HepG2 (cell line): ENCODE results near the gene BCL2L13. TPM values are rescaled to one million over a fixed set of nuclear protein-coding genes. Genes with fewer than 3 reads are reported as not detected.

Source experiments
- ATF2 ChIP-seq: sonication (generic); formaldehyde crosslinking; IDR thresholded peaks from 2 replicates; pipeline ENCODE4 v1.4.0; 2020; ENCODE audit warnings: missing genetic modification reagents
- DMTF1 ChIP-seq: sonication (generic); formaldehyde crosslinking; IDR thresholded peaks from 2 replicates; pipeline ENCODE4 v1.4.0; 2020; ENCODE audit warnings: mild to moderate bottlenecking, missing genetic modification reagents
- EEA1 ChIP-seq: sonication (generic); formaldehyde crosslinking; IDR thresholded peaks from 2 replicates; pipeline ENCODE4 v1.5.1; 2020; ENCODE audit warnings: mild to moderate bottlenecking, missing genetic modification reagents, borderline replicate concordance
- FOXP1 ChIP-seq, 2 experiments: fragments of 450-650 bp in 1 of 2; IDR thresholded peaks; 2 replicates each; pipeline ENCODE4 v1.6.1; 2017 to 2018; ENCODE audit warnings: antibody characterized with exemption in 1 of 2
- KAT8 ChIP-seq: IDR thresholded peaks from 2 replicates; pipeline ENCODE4 v1.6.1; 2016; ENCODE audit warnings: missing genetic modification reagents, missing compliant biosample characterization
- KDM6A ChIP-seq: IDR thresholded peaks from 2 replicates; pipeline ENCODE4 v1.6.1; 2016; ENCODE audit warnings: low read depth
- MXD1 ChIP-seq: sonication (generic); formaldehyde crosslinking; IDR thresholded peaks from 2 replicates; pipeline ENCODE4 v1.4.0; 2020; ENCODE audit warnings: mild to moderate bottlenecking, missing genetic modification reagents
- NR2C2 ChIP-seq: sonication (generic); formaldehyde crosslinking; IDR thresholded peaks from 2 replicates; pipeline ENCODE4 v1.4.0; 2020; ENCODE audit warnings: missing genetic modification reagents, mild to moderate bottlenecking, moderate library complexity, borderline replicate concordance
- PHB2 ChIP-seq: fragments of 450-650 bp; IDR thresholded peaks from 2 replicates; pipeline ENCODE4 v1.6.1; 2018; ENCODE audit not compliant: partially characterized antibody
- SKI ChIP-seq: fragments of 450-650 bp; IDR thresholded peaks from one replicate; pipeline ENCODE4 v1.6.1; 2018; ENCODE audit warnings: mild to moderate bottlenecking; ENCODE audit not compliant: partially characterized antibody
- SOX13 ChIP-seq, 3 experiments: fragments of 450-650 bp in 1 of 3; sonication (generic) in 1 of 3; formaldehyde crosslinking in 1 of 3; IDR thresholded peaks in 2 of 3; conservative IDR thresholded peaks in 1 of 3; 2 replicates each; pipeline versions ENCODE4 v1.5.0 to v1.6.1; 2016 to 2020; ENCODE audit warnings: antibody characterized with exemption in 1 of 3, mild to moderate bottlenecking in 1 of 3, missing compliant biosample characterization in 1 of 3, missing genetic modification reagents in 1 of 3, moderate library complexity in 1 of 3
- SOX6 ChIP-seq, 2 experiments: fragments of 450-650 bp in 1 of 2; sonication (generic) in 1 of 2; formaldehyde crosslinking in 1 of 2; IDR thresholded peaks; 2 replicates each; pipeline versions ENCODE4 v1.4.0 to v1.6.1; 2017 to 2020; ENCODE audit warnings: antibody characterized with exemption in 1 of 2, mild to moderate bottlenecking in 1 of 2, missing genetic modification reagents in 1 of 2
- TRAFD1 ChIP-seq: sonication (generic); formaldehyde crosslinking; IDR thresholded peaks from 2 replicates; pipeline ENCODE4 v1.5.1; 2020; ENCODE audit warnings: missing genetic modification reagents, mild to moderate bottlenecking, borderline replicate concordance
- ZBTB14 ChIP-seq: sonication (generic); formaldehyde crosslinking; IDR thresholded peaks from 2 replicates; pipeline ENCODE4 v1.4.0; 2020; ENCODE audit warnings: missing genetic modification reagents
- ZKSCAN8 ChIP-seq: IDR thresholded peaks from 2 replicates; pipeline ENCODE4 v1.6.1; 2016; ENCODE audit warnings: borderline replicate concordance, missing genetic modification reagents, missing compliant biosample characterization
- ZNF101 ChIP-seq: sonication (generic); formaldehyde crosslinking; IDR thresholded peaks from 2 replicates; pipeline ENCODE4 v1.4.0; 2020; ENCODE audit warnings: mild to moderate bottlenecking, low read depth, missing genetic modification reagents, borderline replicate concordance
- ZNF232 ChIP-seq: sonication (generic); formaldehyde crosslinking; IDR thresholded peaks from 2 replicates; pipeline ENCODE4 v1.4.0; 2020; ENCODE audit warnings: missing genetic modification reagents, borderline replicate concordance
- ZNF234 ChIP-seq: sonication (generic); formaldehyde crosslinking; conservative IDR thresholded peaks from 2 replicates; pipeline ENCODE4 v1.5.1; 2020; ENCODE audit warnings: mild to moderate bottlenecking, missing genetic modification reagents
- ZNF790 ChIP-seq: sonication (generic); formaldehyde crosslinking; IDR thresholded peaks from 2 replicates; pipeline ENCODE4 v1.8.0; 2022; ENCODE audit warnings: missing genetic modification reagents, mild to moderate bottlenecking, borderline replicate concordance
- ZNF839 ChIP-seq: sonication (generic); formaldehyde crosslinking; IDR thresholded peaks from 2 replicates; pipeline ENCODE4 v1.4.0; 2020; ENCODE audit warnings: missing genetic modification reagents, mild to moderate bottlenecking, borderline replicate concordance
- ZSCAN5A ChIP-seq: sonication (generic); formaldehyde crosslinking; IDR thresholded peaks from 2 replicates; pipeline ENCODE4 v1.8.0; 2022; ENCODE audit warnings: mild to moderate bottlenecking, missing genetic modification reagents, borderline replicate concordance
- polyA plus RNA-seq, 8 experiments: library from polyadenylated mRNA; depleted of rRNA in 3 of 8; stranded (reverse) in 7 of 8; unstranded in 1 of 8; fragments of >200 nt; fragmentation: Illumina TruSeq in 4 of 8; extraction: Trizol in 4 of 8; gene quantifications; 2 replicates each; pipeline versions ENCODE4 v1.2.1 to v1.2.3, GENCODE V29; 2011 to 2016; ENCODE audit warnings: low read depth in 4 of 8, missing spikeins in 1 of 8, mixed read lengths in 1 of 8; ENCODE audit not compliant: insufficient read depth in 1 of 8
- total RNA-seq, 5 experiments: library from RNA; depleted of rRNA; stranded (reverse); fragments of >200 nt; fragmentation: Illumina TruSeq; extraction: Trizol; gene quantifications; 2 replicates each; pipeline ENCODE4 v1.2.3, GENCODE V29; 2016; ENCODE audit warnings: low read depth in 1 of 5

Gene BCL2L13
- total and polyA plus RNA-seq, 2 of the 13 experiments (the other 11 are each of a cell fraction or from before 2014, with no cell fraction given), result 13.5 to 14.6 TPM

- TF ChIP-seq ZNF101 (CRISPR knock-in tag) (no peak), SOX6 (IDR thresholded peaks at IDR 0.05) (no peak), SOX6 (CRISPR knock-in tag; IDR thresholded peaks at IDR 0.05) (peak; percentile 83), NR2C2 (CRISPR knock-in tag) (no peak), ZNF790 (CRISPR knock-in tag) (no peak), ZNF234 (CRISPR knock-in tag) (no peak), ZNF232 (CRISPR knock-in tag) (no peak), KDM6A (CRISPR knock-in tag) (peak; percentile 57; the same call in 1 of the 2 replicates), KAT8 (no peak), SKI (no peak), ZSCAN5A (CRISPR knock-in tag) (no peak), SOX13 (IDR thresholded peaks at IDR 0.05) (no peak), SOX13 (CRISPR knock-in tag; conservative IDR thresholded peaks at IDR 0.05 in 1 of 2, IDR thresholded peaks at IDR 0.05 in 1 of 2) (peak in 1 of 2 experiments; percentile 73; a peak in 2 of 4 replicates), EEA1 (CRISPR knock-in tag) (no peak), DMTF1 (CRISPR knock-in tag) (no peak), PHB2 (no peak), ATF2 (no peak), ZNF839 (CRISPR knock-in tag) (no peak), FOXP1 (IDR thresholded peaks at IDR 0.05) (no peak), FOXP1 (CRISPR knock-in tag; IDR thresholded peaks at IDR 0.05) (peak; percentile 69; the same call in 1 of the 2 replicates), TRAFD1 (no peak), MXD1 (no peak), ZBTB14 (CRISPR knock-in tag) (no peak), ZKSCAN8 (no peak)
These were observed 122.6 kb downstream of the BCL2L13 start (continued) for GRCh38 chr22:17761138-17761488.
